HEK293 (cell line): ENCODE data around the gene KIAA1958.

ENCODE experiments used
- CTCF ChIA-PET: fragments of 350-600 bp; formaldehyde crosslinking; extraction: SDS; loops from one replicate; lab custom pipeline; 2021; ENCODE audit warnings: antibody characterized with exemption; lab: Yijun Ruan, JAX
- POLR2A ChIA-PET: fragments of 300-600 bp; formaldehyde crosslinking; extraction: SDS; loops from one replicate; lab custom pipeline; 2020; ENCODE audit warnings: antibody characterized with exemption, inconsistent platforms; lab: Yijun Ruan, JAX
- H3K27ac ChIP-seq: fragments of 200-500 bp; sonication (Bioruptor generic); 2 replicates; pipeline ENCODE4 v1.5.1; 2014; ENCODE audit warnings: low read depth, low read length, control low read depth, inconsistent platforms; ENCODE audit errors: extremely low read depth
- H3K36me3 ChIP-seq, 2 experiments: fragments of 200-500 bp in 1 of 2; sonication (Bioruptor generic) in 1 of 2; 1 replicate in 1 of 2; 2 replicates in 1 of 2; pipeline ENCODE4 v1.5.1; 2014 to 2017; ENCODE audit warnings: inconsistent platforms in 2 of 2, low read length in 2 of 2; ENCODE audit not compliant: control insufficient read depth in 2 of 2, insufficient read depth in 1 of 2
- H3K4me1 ChIP-seq: fragments of 200-500 bp; sonication (Bioruptor generic); 2 replicates; pipeline ENCODE4 v1.5.1; 2014; ENCODE audit warnings: mild to moderate bottlenecking, low read length, inconsistent platforms; ENCODE audit not compliant: control insufficient read depth, insufficient read depth
- H3K4me3 ChIP-seq: 2 replicates; pipeline ENCODE4 v1.5.1; 2011; ENCODE audit warnings: low read depth, mild to moderate bottlenecking, control low read depth, low read length, moderate library complexity
- H3K9me3 ChIP-seq: fragments of 200-500 bp; sonication (Bioruptor generic); 2 replicates; pipeline ENCODE4 v1.5.1; 2014; ENCODE audit warnings: low read depth, low read length, inconsistent platforms; ENCODE audit not compliant: control insufficient read depth, insufficient read depth
- ATF2 ChIP-seq: fragments of 450-650 bp; formaldehyde crosslinking; IDR thresholded peaks from 2 replicates; pipeline ENCODE4 v1.5.1; 2016; ENCODE audit warnings: missing biosample characterization, missing genetic modification characterization, low read depth
- ELK4 ChIP-seq: IDR thresholded peaks from 2 replicates; pipeline ENCODE4 v1.6.1; 2011; ENCODE audit warnings: mild to moderate bottlenecking, low read depth, low read length, borderline replicate concordance
- FEZF1 ChIP-seq: fragments of 450-650 bp; formaldehyde crosslinking; IDR thresholded peaks from 2 replicates; pipeline ENCODE4 v1.5.1; 2016; ENCODE audit warnings: missing biosample characterization, missing genetic modification characterization
- KLF17 ChIP-seq: fragments of 450-650 bp; formaldehyde crosslinking; IDR thresholded peaks from 2 replicates; pipeline ENCODE4 v1.5.1; 2016; ENCODE audit warnings: missing biosample characterization, missing genetic modification characterization
- KLF7 ChIP-seq: fragments of 450-650 bp; formaldehyde crosslinking; IDR thresholded peaks from 2 replicates; pipeline ENCODE4 v1.5.1; 2016; ENCODE audit warnings: missing biosample characterization, missing genetic modification characterization, borderline replicate concordance
- KLF9 ChIP-seq: fragments of 450-650 bp; formaldehyde crosslinking; IDR thresholded peaks from 2 replicates; pipeline ENCODE4 v1.5.1; 2016; ENCODE audit warnings: missing biosample characterization, missing genetic modification characterization, low read depth
- PRDM2 ChIP-seq: fragments of 450-650 bp; formaldehyde crosslinking; IDR thresholded peaks from 2 replicates; pipeline ENCODE4 v1.5.1; 2016; ENCODE audit warnings: missing biosample characterization, missing genetic modification characterization, borderline replicate concordance
- PRDM6 ChIP-seq: fragments of 450-650 bp; formaldehyde crosslinking; IDR thresholded peaks from 2 replicates; pipeline ENCODE4 v1.5.1; 2017; ENCODE audit warnings: missing biosample characterization, missing genetic modification characterization
- SP7 ChIP-seq: fragments of 450-650 bp; formaldehyde crosslinking; IDR thresholded peaks from 2 replicates; pipeline ENCODE4 v1.5.1; 2016; ENCODE audit warnings: missing biosample characterization, missing genetic modification characterization
- ZFHX2 ChIP-seq: fragments of 450-650 bp; formaldehyde crosslinking; conservative IDR thresholded peaks from 2 replicates; pipeline ENCODE4 v1.5.1; 2016; ENCODE audit warnings: missing biosample characterization, missing genetic modification characterization
- ZNF114 ChIP-seq: fragments of 450-650 bp; formaldehyde crosslinking; IDR thresholded peaks from 2 replicates; pipeline ENCODE4 v1.5.0; 2017; ENCODE audit warnings: missing biosample characterization, missing genetic modification characterization
- ZNF148 ChIP-seq: fragments of 450-650 bp; formaldehyde crosslinking; IDR thresholded peaks from 2 replicates; pipeline ENCODE4 v1.5.0; 2017; ENCODE audit warnings: missing biosample characterization, missing genetic modification characterization, borderline replicate concordance
- ZNF239 ChIP-seq: fragments of 450-650 bp; formaldehyde crosslinking; IDR thresholded peaks from 2 replicates; pipeline ENCODE4 v1.5.1; 2016; ENCODE audit warnings: missing biosample characterization, missing genetic modification characterization
- ZNF335 ChIP-seq: fragments of 450-650 bp; formaldehyde crosslinking; conservative IDR thresholded peaks from 2 replicates; pipeline ENCODE4 v1.5.1; 2016; ENCODE audit warnings: missing biosample characterization, missing genetic modification characterization
- ZNF48 ChIP-seq: fragments of 450-650 bp; formaldehyde crosslinking; IDR thresholded peaks from 2 replicates; pipeline ENCODE4 v1.5.1; 2016; ENCODE audit warnings: missing biosample characterization, missing genetic modification characterization
- ZNF548 ChIP-seq: fragments of 450-650 bp; formaldehyde crosslinking; IDR thresholded peaks from 2 replicates; pipeline ENCODE4 v1.5.1; 2016; ENCODE audit warnings: missing biosample characterization, missing genetic modification characterization
- ZNF600 ChIP-seq: fragments of 450-650 bp; formaldehyde crosslinking; IDR thresholded peaks from 2 replicates; pipeline ENCODE4 v1.5.1; 2016; ENCODE audit warnings: missing biosample characterization, missing genetic modification characterization
- ZNF624 ChIP-seq: fragments of 450-650 bp; formaldehyde crosslinking; IDR thresholded peaks from 2 replicates; pipeline ENCODE4 v1.5.1; 2017; ENCODE audit warnings: missing biosample characterization, missing genetic modification characterization
- ZNF629 ChIP-seq: fragments of 450-650 bp; formaldehyde crosslinking; IDR thresholded peaks from 2 replicates; pipeline ENCODE4 v1.5.1; 2017; ENCODE audit warnings: missing biosample characterization, missing genetic modification characterization
- ZNF664 ChIP-seq: fragments of 450-650 bp; formaldehyde crosslinking; IDR thresholded peaks from 2 replicates; pipeline ENCODE4 v1.5.1; 2016; ENCODE audit warnings: missing biosample characterization, missing genetic modification characterization
- ZNF677 ChIP-seq: fragments of 450-650 bp; IDR thresholded peaks from 2 replicates; pipeline ENCODE4 v1.5.0; 2018; ENCODE audit warnings: missing biosample characterization, mild to moderate bottlenecking, missing genetic modification characterization, moderate library complexity
- ZNF776 ChIP-seq: fragments of 450-650 bp; formaldehyde crosslinking; IDR thresholded peaks from 2 replicates; pipeline ENCODE4 v1.5.0; 2017; ENCODE audit warnings: missing biosample characterization, missing genetic modification characterization, borderline replicate concordance
- ZNF792 ChIP-seq: fragments of 450-650 bp; formaldehyde crosslinking; IDR thresholded peaks from 2 replicates; pipeline ENCODE4 v1.5.1; 2016; ENCODE audit warnings: missing biosample characterization, missing genetic modification characterization

The KIAA1958 gene

GRCh38 chr9:112554516-112554915 lies 67.9 kb downstream of the KIAA1958 start (continued):
- TF ChIP-seq ZNF48 (tag by site-specific recombination) (no peak), PRDM2 (no peak), ZNF600 (tag by site-specific recombination) (no peak), ZNF629 (tag by site-specific recombination) (no peak), KLF17 (no peak)

- H3K4me1 ChIP-seq: no peaks in the 10 kb centered on the region
- no peaks in the 10 kb centered on the region for H3K9me3 ChIP-seq
- ChIA-PET POLR2A (no interaction called here), CTCF (interaction anchor here (0.5 kb wide), 1 partner anchor 36 kb away, joined by 3 read pairs; no protein-coding TSS in a partner anchor)
- H3K4me3 ChIP-seq: no peak overlapping the region
- H3K36me3 ChIP-seq: no peaks in the 10 kb centered on the region
- no peak overlapping the region for H3K27ac ChIP-seq
- no peak for TF ChIP-seq KLF7 (tag by site-specific recombination)
- no peak for TF ChIP-seq ZNF335 (tag by site-specific recombination)
- TF ChIP-seq ZNF776: no peak
- no peak for TF ChIP-seq PRDM6 (tag by site-specific recombination)
- no peak for TF ChIP-seq ATF2 (tag by site-specific recombination)
- TF ChIP-seq SP7: no peak
- TF ChIP-seq ZNF114 (tag by site-specific recombination): no peak
- no peak for TF ChIP-seq ZNF148
- TF ChIP-seq ZNF677 (tag by site-specific recombination): no peak
- no peak for TF ChIP-seq ZNF624 (tag by site-specific recombination)
- no peak for TF ChIP-seq ELK4
- no peak for TF ChIP-seq FEZF1 (tag by site-specific recombination)
- TF ChIP-seq ZFHX2 (tag by site-specific recombination): no peak
- no peak for TF ChIP-seq ZNF239 (tag by site-specific recombination)
- no peak for TF ChIP-seq ZNF548
- TF ChIP-seq KLF9 (tag by site-specific recombination): no peak
- TF ChIP-seq ZNF664 (tag by site-specific recombination): no peak
- TF ChIP-seq ZNF792 (tag by site-specific recombination): no peak
Measured at GRCh38 chr9:112555101-112555643, 68.5 kb downstream of the KIAA1958 start.
